Progenitor cell of endocrine pancreas (in vitro differentiated cells): ENCODE measurements around the gene SOX4. TPM values are rescaled to one million over a fixed set of nuclear protein-coding genes. Genes with fewer than 3 reads are reported as not detected.
A peak's percentile ranks its signal among the peaks of the same experiment; 100 is the strongest.
"Not testable (repeated sequence)": the region's sequence is repeated elsewhere in the genome, so short reads cannot be mapped to it uniquely, and the experiment has no call there.

Experiments
- DNase-seq: peaks from one replicate; pipeline ENCODE4 v3.0.0; 2021; ENCODE audit warnings: low spot score; ENCODE audit not compliant: unreplicated experiment
- H3K27ac Mint-ChIP-seq: 2 replicates; pipeline ENCODE4 v1.8.0; 2021; ENCODE audit warnings: mild to moderate bottlenecking, moderate library complexity, mixed read lengths
- H3K27me3 Mint-ChIP-seq: 2 replicates; pipeline ENCODE4 v1.8.0; 2021; ENCODE audit warnings: mixed read lengths
- H3K36me3 Mint-ChIP-seq: 2 replicates; pipeline ENCODE4 v1.8.0; 2022; ENCODE audit warnings: mixed read lengths; ENCODE audit not compliant: insufficient read depth
- H3K4me1 Mint-ChIP-seq: 2 replicates; pipeline ENCODE4 v1.8.0; 2021; ENCODE audit warnings: low read depth, mixed read lengths
- H3K4me3 Mint-ChIP-seq: 2 replicates; pipeline ENCODE4 v1.8.0; 2021; ENCODE audit warnings: low read depth, mild to moderate bottlenecking, moderate library complexity, mixed read lengths
- H3K9me3 Mint-ChIP-seq: 2 replicates; pipeline ENCODE4 v1.8.0; 2021; ENCODE audit warnings: low read depth, mixed read lengths
- CTCF ChIP-seq: fragments of 200-600 bp; sonication (generic); IDR thresholded peaks from one replicate; pipeline ENCODE4 v1.5.0; 2021; ENCODE audit warnings: antibody characterized with exemption, mild to moderate bottlenecking; ENCODE audit not compliant: unreplicated experiment
- long read RNA-seq: library from polyadenylated mRNA; unstranded; transcript quantifications from one replicate; pipeline ENCODE4 v2.0.0, GENCODE V29; 2020
- total RNA-seq: library from RNA; stranded (reverse); gene quantifications from 2 replicates; pipeline ENCODE4 v1.2.1, GENCODE V29; 2021

SOX4 gene
- total RNA-seq, result 274 and 293 TPM in 2 replicates
- long read RNA-seq, full-length matches to known transcripts, result 43 of 43 reads
- long read RNA-seq, partial matches to known transcripts, result 0 of 43 reads
- long read RNA-seq, other reads (novel, unspliced or antisense), result 0 of 43 reads

- Mint-ChIP-seq H3K27ac (peak within 1 kb of the TSS; percentile 99), H3K27me3 (no peaks in the 10 kb centered on the region), H3K4me3 (no peak within 1 kb of the TSS), H3K4me1 (peaks cover 14% of the 10 kb centered on the region), H3K9me3 (no peaks in the 10 kb centered on the region), H3K36me3 (peaks cover 29% of the 10 kb centered on the region)
- TF ChIP-seq CTCF, result no peak
- peak; percentile 87 for DNase-seq
These were observed at the start of gene SOX4 for GRCh38 chr6:21593412-21593926. TSS of gene SOX4 (plus strand) at chr6:21593751. CDS start at chr6:21594535, 784 bp downstream.

- not testable (repeated sequence) for H3K4me1 Mint-ChIP-seq, H3K4me3 Mint-ChIP-seq, H3K27ac Mint-ChIP-seq, DNase-seq, H3K27me3 Mint-ChIP-seq, H3K36me3 Mint-ChIP-seq, H3K9me3 Mint-ChIP-seq
These were observed 41.3 kb upstream of the SOX4 start for GRCh38 chr6:21552286-21552685.

GRCh38 chr6:21554286-21554685 lies 39.3 kb upstream of the SOX4 start:
- no peaks in the 10 kb centered on the region for H3K36me3 Mint-ChIP-seq
- H3K4me3 Mint-ChIP-seq, result no peak overlapping the region
- TF ChIP-seq CTCF, result no peak
- DNase-seq, result no peak
- H3K27ac Mint-ChIP-seq, result no peak overlapping the region
- peaks cover 2% of the 10 kb centered on the region for H3K9me3 Mint-ChIP-seq
- peaks cover 5% of the 10 kb centered on the region for H3K4me1 Mint-ChIP-seq
- H3K27me3 Mint-ChIP-seq, result no peaks in the 10 kb centered on the region

GRCh38 chr6:21555197-21555596 lies 38.4 kb upstream of the SOX4 start:
- H3K27ac Mint-ChIP-seq, result no peak overlapping the region
- peaks cover 5% of the 10 kb centered on the region for H3K4me1 Mint-ChIP-seq
- H3K36me3 Mint-ChIP-seq, result no peaks in the 10 kb centered on the region
- no peaks in the 10 kb centered on the region for H3K27me3 Mint-ChIP-seq
- no peak for DNase-seq
- no peak overlapping the region for H3K4me3 Mint-ChIP-seq
- no peak for TF ChIP-seq CTCF
- peaks cover 2% of the 10 kb centered on the region for H3K9me3 Mint-ChIP-seq

- Mint-ChIP-seq H3K4me3 (no peak overlapping the region), H3K27ac (no peak overlapping the region), H3K4me1 (peaks cover 5% of the 10 kb centered on the region), H3K27me3 (no peaks in the 10 kb centered on the region), H3K9me3 (no peaks in the 10 kb centered on the region), H3K36me3 (no peaks in the 10 kb centered on the region)
- no peak for TF ChIP-seq CTCF
- DNase-seq, result no peak
These were observed 37.0 kb upstream of the SOX4 start for GRCh38 chr6:21556511-21556910.
